HepG2 (cell line): Measurements from ENCODE around the gene KMT2B. TPM values are rescaled to one million over a fixed set of nuclear protein-coding genes. Genes with fewer than 3 reads are reported as not detected.
A peak's percentile ranks its signal among the peaks of the same experiment; 100 is the strongest.

Source experiments
- IRX3 ChIP-seq: sonication (generic); formaldehyde crosslinking; IDR thresholded peaks from 2 replicates; pipeline ENCODE4 v1.8.1; 2023; ENCODE audit warnings: mild to moderate bottlenecking, low read depth, missing genetic modification reagents, borderline replicate concordance
- RBM22 ChIP-seq: fragments of 200-400 bp; formaldehyde crosslinking; optimal IDR thresholded peaks from 2 replicates; pipeline ENCODE3; 2017; ENCODE audit warnings: mild to moderate bottlenecking, low read length, moderate library complexity
- ZNF260 ChIP-seq: sonication (generic); formaldehyde crosslinking; IDR thresholded peaks from 2 replicates; pipeline ENCODE4 v1.4.0; 2020; ENCODE audit warnings: missing genetic modification reagents, low read depth, mild to moderate bottlenecking, borderline replicate concordance
- ZNF367 ChIP-seq: sonication (generic); formaldehyde crosslinking; IDR thresholded peaks from 2 replicates; pipeline ENCODE4 v1.4.0; 2020; ENCODE audit warnings: missing genetic modification reagents, borderline replicate concordance
- polyA plus RNA-seq, 8 experiments: library from polyadenylated mRNA; depleted of rRNA in 3 of 8; stranded (reverse) in 7 of 8; unstranded in 1 of 8; fragments of >200 nt; fragmentation: Illumina TruSeq in 4 of 8; extraction: Trizol in 4 of 8; gene quantifications; 2 replicates each; pipeline versions ENCODE4 v1.2.1 to v1.2.3, GENCODE V29; 2011 to 2016; ENCODE audit warnings: low read depth in 4 of 8, missing spikeins in 1 of 8, mixed read lengths in 1 of 8; ENCODE audit not compliant: insufficient read depth in 1 of 8
- total RNA-seq, 5 experiments: library from RNA; depleted of rRNA; stranded (reverse); fragments of >200 nt; fragmentation: Illumina TruSeq; extraction: Trizol; gene quantifications; 2 replicates each; pipeline ENCODE4 v1.2.3, GENCODE V29; 2016; ENCODE audit warnings: low read depth in 1 of 5
- TF ChIP-seq, protein P1 (sequence below): sonication (generic); formaldehyde crosslinking; IDR thresholded peaks from 2 replicates; pipeline ENCODE4 v1.9.0; 2021; ENCODE audit warnings: missing genetic modification reagents, borderline replicate concordance
- TF ChIP-seq, protein P2 (sequence below), 2 experiments: sonication (generic) in 1 of 2; formaldehyde crosslinking in 1 of 2; IDR thresholded peaks; 2 replicates each; pipeline versions ENCODE4 v1.4.0 to v1.6.1; 2016 to 2020; ENCODE audit warnings: borderline replicate concordance in 1 of 2, low read depth in 1 of 2, mild to moderate bottlenecking in 1 of 2, missing genetic modification reagents in 1 of 2
- TF ChIP-seq, protein P3 (sequence below): IDR thresholded peaks from 2 replicates; pipeline ENCODE4 v1.6.1; 2012; ENCODE audit warnings: low read length, improper control_type of control experiment
- TF ChIP-seq, protein P4 (sequence below): sonication (generic); formaldehyde crosslinking; IDR thresholded peaks from 2 replicates; pipeline ENCODE4 v1.5.0; 2020; ENCODE audit warnings: mild to moderate bottlenecking, missing genetic modification reagents, borderline replicate concordance

The KMT2B gene
- total and polyA plus RNA-seq, 2 of the 13 experiments (the other 11 are each of a cell fraction or from before 2014, with no cell fraction given) = 6.2 to 16.9 TPM

DNA sequence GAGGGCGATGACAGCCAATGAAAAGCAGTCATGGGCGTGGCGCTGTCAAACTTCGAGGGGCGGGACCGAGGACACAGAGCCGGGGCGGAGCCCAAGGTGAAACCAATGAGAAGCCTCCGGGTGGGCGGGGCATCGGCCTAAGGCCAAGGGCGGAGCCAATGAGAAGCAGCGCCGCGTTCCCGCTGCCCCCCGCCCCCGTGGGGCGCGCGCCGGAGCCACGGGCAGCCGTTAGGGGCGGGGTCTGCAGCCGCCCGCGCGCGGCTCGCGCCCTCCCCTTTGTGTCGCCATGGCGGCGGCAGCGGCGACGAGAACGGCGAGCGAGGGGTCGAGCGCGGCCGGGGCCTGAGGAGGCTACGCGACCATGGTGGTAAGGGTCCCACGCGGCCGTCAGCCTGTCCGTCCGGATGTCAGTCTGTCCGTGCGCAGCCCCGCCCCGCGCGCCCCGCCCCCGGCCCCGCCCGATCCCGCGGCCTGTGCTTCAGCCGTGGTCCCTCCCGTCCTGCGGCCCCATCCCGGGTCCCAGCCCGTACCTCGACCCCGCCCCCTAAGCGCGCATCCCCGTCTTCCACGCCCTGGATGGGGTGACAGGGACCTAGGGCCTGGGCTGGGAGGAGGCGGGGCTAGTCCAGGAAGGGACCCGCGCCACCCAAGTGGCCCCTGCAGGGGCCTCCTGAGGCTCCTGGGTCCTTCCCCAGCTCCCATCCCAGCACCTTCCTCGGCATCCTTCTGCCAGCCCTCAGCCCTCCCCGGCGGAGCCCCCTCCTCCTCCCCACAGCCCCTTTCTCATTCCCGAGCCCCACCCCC lies 57.7 kb downstream of the KMT2B start, which contains the start of gene ARHGAP33 (continued):
- TF ChIP-seq, protein P1, sequence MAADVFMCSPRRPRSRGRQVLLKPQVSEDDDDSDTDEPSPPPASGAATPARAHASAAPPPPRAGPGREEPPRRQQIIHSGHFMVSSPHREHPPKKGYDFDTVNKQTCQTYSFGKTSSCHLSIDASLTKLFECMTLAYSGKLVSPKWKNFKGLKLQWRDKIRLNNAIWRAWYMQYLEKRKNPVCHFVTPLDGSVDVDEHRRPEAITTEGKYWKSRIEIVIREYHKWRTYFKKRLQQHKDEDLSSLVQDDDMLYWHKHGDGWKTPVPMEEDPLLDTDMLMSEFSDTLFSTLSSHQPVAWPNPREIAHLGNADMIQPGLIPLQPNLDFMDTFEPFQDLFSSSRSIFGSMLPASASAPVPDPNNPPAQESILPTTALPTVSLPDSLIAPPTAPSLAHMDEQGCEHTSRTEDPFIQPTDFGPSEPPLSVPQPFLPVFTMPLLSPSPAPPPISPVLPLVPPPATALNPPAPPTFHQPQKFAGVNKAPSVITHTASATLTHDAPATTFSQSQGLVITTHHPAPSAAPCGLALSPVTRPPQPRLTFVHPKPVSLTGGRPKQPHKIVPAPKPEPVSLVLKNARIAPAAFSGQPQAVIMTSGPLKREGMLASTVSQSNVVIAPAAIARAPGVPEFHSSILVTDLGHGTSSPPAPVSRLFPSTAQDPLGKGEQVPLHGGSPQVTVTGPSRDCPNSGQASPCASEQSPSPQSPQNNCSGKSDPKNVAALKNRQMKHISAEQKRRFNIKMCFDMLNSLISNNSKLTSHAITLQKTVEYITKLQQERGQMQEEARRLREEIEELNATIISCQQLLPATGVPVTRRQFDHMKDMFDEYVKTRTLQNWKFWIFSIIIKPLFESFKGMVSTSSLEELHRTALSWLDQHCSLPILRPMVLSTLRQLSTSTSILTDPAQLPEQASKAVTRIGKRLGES (CRISPR knock-in tag) = no peak
- TF ChIP-seq ZNF260 (CRISPR knock-in tag) (no peak), IRX3 (no peak), ZNF367 (CRISPR knock-in tag) (no peak), RBM22 (no peak)
- TF ChIP-seq, protein P2, sequence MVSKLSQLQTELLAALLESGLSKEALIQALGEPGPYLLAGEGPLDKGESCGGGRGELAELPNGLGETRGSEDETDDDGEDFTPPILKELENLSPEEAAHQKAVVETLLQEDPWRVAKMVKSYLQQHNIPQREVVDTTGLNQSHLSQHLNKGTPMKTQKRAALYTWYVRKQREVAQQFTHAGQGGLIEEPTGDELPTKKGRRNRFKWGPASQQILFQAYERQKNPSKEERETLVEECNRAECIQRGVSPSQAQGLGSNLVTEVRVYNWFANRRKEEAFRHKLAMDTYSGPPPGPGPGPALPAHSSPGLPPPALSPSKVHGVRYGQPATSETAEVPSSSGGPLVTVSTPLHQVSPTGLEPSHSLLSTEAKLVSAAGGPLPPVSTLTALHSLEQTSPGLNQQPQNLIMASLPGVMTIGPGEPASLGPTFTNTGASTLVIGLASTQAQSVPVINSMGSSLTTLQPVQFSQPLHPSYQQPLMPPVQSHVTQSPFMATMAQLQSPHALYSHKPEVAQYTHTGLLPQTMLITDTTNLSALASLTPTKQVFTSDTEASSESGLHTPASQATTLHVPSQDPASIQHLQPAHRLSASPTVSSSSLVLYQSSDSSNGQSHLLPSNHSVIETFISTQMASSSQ (IDR thresholded peaks at IDR 0.05; ENCODE audit: low read depth) = no peak
- TF ChIP-seq, protein P2 (CRISPR knock-in tag; IDR thresholded peaks at IDR 0.05; ENCODE audit: borderline replicate concordance) = no peak
- TF ChIP-seq, protein P3, sequence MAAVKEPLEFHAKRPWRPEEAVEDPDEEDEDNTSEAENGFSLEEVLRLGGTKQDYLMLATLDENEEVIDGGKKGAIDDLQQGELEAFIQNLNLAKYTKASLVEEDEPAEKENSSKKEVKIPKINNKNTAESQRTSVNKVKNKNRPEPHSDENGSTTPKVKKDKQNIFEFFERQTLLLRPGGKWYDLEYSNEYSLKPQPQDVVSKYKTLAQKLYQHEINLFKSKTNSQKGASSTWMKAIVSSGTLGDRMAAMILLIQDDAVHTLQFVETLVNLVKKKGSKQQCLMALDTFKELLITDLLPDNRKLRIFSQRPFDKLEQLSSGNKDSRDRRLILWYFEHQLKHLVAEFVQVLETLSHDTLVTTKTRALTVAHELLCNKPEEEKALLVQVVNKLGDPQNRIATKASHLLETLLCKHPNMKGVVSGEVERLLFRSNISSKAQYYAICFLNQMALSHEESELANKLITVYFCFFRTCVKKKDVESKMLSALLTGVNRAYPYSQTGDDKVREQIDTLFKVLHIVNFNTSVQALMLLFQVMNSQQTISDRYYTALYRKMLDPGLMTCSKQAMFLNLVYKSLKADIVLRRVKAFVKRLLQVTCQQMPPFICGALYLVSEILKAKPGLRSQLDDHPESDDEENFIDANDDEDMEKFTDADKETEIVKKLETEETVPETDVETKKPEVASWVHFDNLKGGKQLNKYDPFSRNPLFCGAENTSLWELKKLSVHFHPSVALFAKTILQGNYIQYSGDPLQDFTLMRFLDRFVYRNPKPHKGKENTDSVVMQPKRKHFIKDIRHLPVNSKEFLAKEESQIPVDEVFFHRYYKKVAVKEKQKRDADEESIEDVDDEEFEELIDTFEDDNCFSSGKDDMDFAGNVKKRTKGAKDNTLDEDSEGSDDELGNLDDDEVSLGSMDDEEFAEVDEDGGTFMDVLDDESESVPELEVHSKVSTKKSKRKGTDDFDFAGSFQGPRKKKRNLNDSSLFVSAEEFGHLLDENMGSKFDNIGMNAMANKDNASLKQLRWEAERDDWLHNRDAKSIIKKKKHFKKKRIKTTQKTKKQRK = no peak
- TF ChIP-seq, protein P4, sequence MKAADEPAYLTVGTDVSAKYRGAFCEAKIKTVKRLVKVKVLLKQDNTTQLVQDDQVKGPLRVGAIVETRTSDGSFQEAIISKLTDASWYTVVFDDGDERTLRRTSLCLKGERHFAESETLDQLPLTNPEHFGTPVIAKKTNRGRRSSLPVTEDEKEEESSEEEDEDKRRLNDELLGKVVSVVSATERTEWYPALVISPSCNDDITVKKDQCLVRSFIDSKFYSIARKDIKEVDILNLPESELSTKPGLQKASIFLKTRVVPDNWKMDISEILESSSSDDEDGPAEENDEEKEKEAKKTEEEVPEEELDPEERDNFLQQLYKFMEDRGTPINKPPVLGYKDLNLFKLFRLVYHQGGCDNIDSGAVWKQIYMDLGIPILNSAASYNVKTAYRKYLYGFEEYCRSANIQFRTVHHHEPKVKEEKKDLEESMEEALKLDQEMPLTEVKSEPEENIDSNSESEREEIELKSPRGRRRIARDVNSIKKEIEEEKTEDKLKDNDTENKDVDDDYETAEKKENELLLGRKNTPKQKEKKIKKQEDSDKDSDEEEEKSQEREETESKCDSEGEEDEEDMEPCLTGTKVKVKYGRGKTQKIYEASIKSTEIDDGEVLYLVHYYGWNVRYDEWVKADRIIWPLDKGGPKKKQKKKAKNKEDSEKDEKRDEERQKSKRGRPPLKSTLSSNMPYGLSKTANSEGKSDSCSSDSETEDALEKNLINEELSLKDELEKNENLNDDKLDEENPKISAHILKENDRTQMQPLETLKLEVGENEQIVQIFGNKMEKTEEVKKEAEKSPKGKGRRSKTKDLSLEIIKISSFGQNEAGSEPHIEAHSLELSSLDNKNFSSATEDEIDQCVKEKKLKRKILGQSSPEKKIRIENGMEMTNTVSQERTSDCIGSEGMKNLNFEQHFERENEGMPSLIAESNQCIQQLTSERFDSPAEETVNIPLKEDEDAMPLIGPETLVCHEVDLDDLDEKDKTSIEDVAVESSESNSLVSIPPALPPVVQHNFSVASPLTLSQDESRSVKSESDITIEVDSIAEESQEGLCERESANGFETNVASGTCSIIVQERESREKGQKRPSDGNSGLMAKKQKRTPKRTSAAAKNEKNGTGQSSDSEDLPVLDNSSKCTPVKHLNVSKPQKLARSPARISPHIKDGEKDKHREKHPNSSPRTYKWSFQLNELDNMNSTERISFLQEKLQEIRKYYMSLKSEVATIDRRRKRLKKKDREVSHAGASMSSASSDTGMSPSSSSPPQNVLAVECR (CRISPR knock-in tag) = peak; percentile 52; the same call in 1 of the 2 replicates
